SK-N-SH (cell line): ENCODE measurements around the gene SMPD4. TPM values are rescaled to one million over a fixed set of nuclear protein-coding genes. Genes with fewer than 3 reads are reported as not detected.
"Not testable (repeated sequence)": the region's sequence is repeated elsewhere in the genome, so short reads cannot be mapped to it uniquely, and the experiment has no call there.

Source experiments
- CTCF ChIA-PET: fragments of 300-600, 350-600 bp; formaldehyde crosslinking; extraction: SDS; loops from one replicate; lab custom pipeline; 2021; lab: Yijun Ruan, JAX
- POLR2A ChIA-PET: fragments of 350-600 bp; sonication (Branson Sonifier 250); formaldehyde crosslinking; extraction: SDS; loops from one replicate; lab custom pipeline; 2020; ENCODE audit warnings: antibody characterized with exemption, inconsistent platforms; lab: Yijun Ruan, JAX
- DNase-seq: peaks from one replicate; pipeline ENCODE4 v3.0.0; 2012
- H2AFZ ChIP-seq: fragments of 200-600 bp; sonication (generic); 2 replicates; pipeline ENCODE4 v1.8.1; 2016; ENCODE audit warnings: antibody characterized with exemption, mild to moderate bottlenecking, low read depth
- H3F3A ChIP-seq: fragments of 200-600 bp; sonication (generic); replicated peaks from 2 replicates; pipeline ENCODE3; 2016; ENCODE audit warnings: antibody characterized with exemption, mild to moderate bottlenecking; ENCODE audit not compliant: insufficient read depth
- H3K27ac ChIP-seq, 2 experiments: fragments of 200-500 bp in 1 of 2; fragments of 200-600 bp in 1 of 2; sonication (Bioruptor generic) in 1 of 2; sonication (generic), shearing (Covaris generic) in 1 of 2; 2 replicates each; pipeline versions ENCODE4 v1.5.1 to v1.6.1; 2014 to 2016; ENCODE audit warnings: low read depth in 2 of 2, inconsistent platforms in 1 of 2, low read length in 1 of 2, mild to moderate bottlenecking in 1 of 2, mixed read lengths in 1 of 2
- H3K27me3 ChIP-seq: fragments of 200-600 bp; sonication (generic), shearing (Covaris generic); 2 replicates; pipeline ENCODE4 v1.6.1; 2016; ENCODE audit warnings: mixed run types; ENCODE audit not compliant: insufficient read depth
- H3K36me3 ChIP-seq, 2 experiments: fragments of 200-500 bp in 1 of 2; fragments of 200-600 bp in 1 of 2; sonication (Bioruptor generic) in 1 of 2; sonication (generic) in 1 of 2; replicated peaks in 1 of 2; 2 replicates each; pipeline versions ENCODE3 to v1.5.1; 2014 to 2016; ENCODE audit warnings: low read length in 1 of 2, mild to moderate bottlenecking in 1 of 2; ENCODE audit not compliant: insufficient read depth in 2 of 2, control insufficient read depth in 1 of 2
- H3K4me1 ChIP-seq, 2 experiments: fragments of 200-500 bp in 1 of 2; fragments of 200-600 bp in 1 of 2; sonication (Bioruptor generic) in 1 of 2; sonication (generic), shearing (Covaris generic) in 1 of 2; 2 replicates each; pipeline versions ENCODE4 v1.5.1 to v1.6.1; 2014 to 2016; ENCODE audit warnings: low read depth in 1 of 2, low read length in 1 of 2, mixed run types in 1 of 2; ENCODE audit not compliant: insufficient read depth in 2 of 2, control insufficient read depth in 1 of 2
- H3K4me2 ChIP-seq: fragments of 200-600 bp; sonication (generic), shearing (Covaris generic); 2 replicates; pipeline ENCODE4 v1.6.1; 2017; ENCODE audit warnings: mixed run types
- H3K4me3 ChIP-seq, 2 experiments: fragments of 200-500 bp in 1 of 2; fragments of 200-600 bp in 1 of 2; sonication (Bioruptor generic) in 1 of 2; sonication (generic), shearing (Covaris generic) in 1 of 2; 2 replicates each; pipeline versions ENCODE4 v1.5.1 to v1.8.1; 2014 to 2016; ENCODE audit warnings: low read depth in 2 of 2, inconsistent platforms in 1 of 2, low read length in 1 of 2, mild to moderate bottlenecking in 1 of 2, mixed read lengths in 1 of 2, moderate library complexity in 1 of 2
- H3K79me2 ChIP-seq: fragments of 200-600 bp; sonication (generic); 2 replicates; pipeline ENCODE4 v1.8.1; 2017; ENCODE audit warnings: mild to moderate bottlenecking; ENCODE audit not compliant: insufficient read depth
- H3K9ac ChIP-seq: fragments of 200-600 bp; sonication (generic); 2 replicates; pipeline ENCODE4 v1.6.1; 2017; ENCODE audit warnings: mixed run types
- H3K9me2 ChIP-seq: fragments of 200-600 bp; sonication (generic); 2 replicates; pipeline ENCODE4 v1.6.1; 2017; ENCODE audit warnings: mixed run types
- H3K9me3 ChIP-seq: fragments of 200-600 bp; sonication (generic); 2 replicates; pipeline ENCODE4 v1.6.1; 2017; ENCODE audit warnings: mixed run types, mild to moderate bottlenecking, moderate library complexity
- H4K20me1 ChIP-seq: fragments of 200-600 bp; sonication (generic); 2 replicates; pipeline ENCODE4 v1.6.1; 2017; ENCODE audit warnings: mild to moderate bottlenecking, mixed run types; ENCODE audit not compliant: insufficient read depth
- WGBS: methylation state at CpG from one replicate; pipeline ENCODE4 v1.1.6; 2017; ENCODE audit warnings: low lambda C conversion rate; 5-methylcytosine and 5-hydroxymethylcytosine counted together
- polyA plus RNA-seq, 3 experiments: library from polyadenylated mRNA; depleted of rRNA; stranded (reverse); fragments of >200 nt; gene quantifications; 2 replicates each; pipeline ENCODE4 v1.2.3, GENCODE V29; 2012

SMPD4 gene
- polyA plus RNA-seq, 1 of the 3 experiments (the other 2 are of a cell fraction), result 43.0 TPM

DNA sequence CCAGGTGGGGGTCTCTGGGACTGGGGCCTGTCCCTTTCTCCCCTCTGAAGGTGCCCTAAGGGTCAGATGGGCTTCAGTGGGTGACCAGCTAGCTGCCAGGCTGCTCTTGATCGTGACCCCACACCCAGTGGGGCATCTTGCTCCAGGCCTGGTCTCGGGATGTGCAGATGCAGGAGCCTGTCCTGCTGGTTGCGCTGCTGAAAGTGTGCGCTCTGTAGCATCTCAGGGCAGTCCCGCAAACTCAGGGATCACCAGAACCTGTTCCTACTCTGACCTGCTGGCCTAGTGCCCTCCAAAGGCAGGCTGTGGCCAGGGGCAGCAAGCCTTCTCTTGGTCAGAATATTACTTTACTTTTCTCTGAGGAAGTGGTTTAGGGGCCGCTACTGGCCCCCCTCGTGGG is 40.9 kb downstream of the SMPD4 start:
- DNase-seq, H3K36me3 ChIP-seq, H3K9me3 ChIP-seq, POLR2A ChIA-PET, H2AFZ ChIP-seq, H3F3A ChIP-seq, H3K79me2 ChIP-seq, H4K20me1 ChIP-seq, H3K27ac ChIP-seq, H3K9me2 ChIP-seq, H3K27me3 ChIP-seq, H3K4me3 ChIP-seq, CTCF ChIA-PET, H3K9ac ChIP-seq, H3K4me2 ChIP-seq: not testable (repeated sequence)
- peaks cover 0 to 36% of the 10 kb centered on the region in 2 experiments; a peak in 1 of 4 replicates for H3K4me1 ChIP-seq
- no CpG with 5 or more reads among the region's 7 CpGs for WGBS

DNA sequence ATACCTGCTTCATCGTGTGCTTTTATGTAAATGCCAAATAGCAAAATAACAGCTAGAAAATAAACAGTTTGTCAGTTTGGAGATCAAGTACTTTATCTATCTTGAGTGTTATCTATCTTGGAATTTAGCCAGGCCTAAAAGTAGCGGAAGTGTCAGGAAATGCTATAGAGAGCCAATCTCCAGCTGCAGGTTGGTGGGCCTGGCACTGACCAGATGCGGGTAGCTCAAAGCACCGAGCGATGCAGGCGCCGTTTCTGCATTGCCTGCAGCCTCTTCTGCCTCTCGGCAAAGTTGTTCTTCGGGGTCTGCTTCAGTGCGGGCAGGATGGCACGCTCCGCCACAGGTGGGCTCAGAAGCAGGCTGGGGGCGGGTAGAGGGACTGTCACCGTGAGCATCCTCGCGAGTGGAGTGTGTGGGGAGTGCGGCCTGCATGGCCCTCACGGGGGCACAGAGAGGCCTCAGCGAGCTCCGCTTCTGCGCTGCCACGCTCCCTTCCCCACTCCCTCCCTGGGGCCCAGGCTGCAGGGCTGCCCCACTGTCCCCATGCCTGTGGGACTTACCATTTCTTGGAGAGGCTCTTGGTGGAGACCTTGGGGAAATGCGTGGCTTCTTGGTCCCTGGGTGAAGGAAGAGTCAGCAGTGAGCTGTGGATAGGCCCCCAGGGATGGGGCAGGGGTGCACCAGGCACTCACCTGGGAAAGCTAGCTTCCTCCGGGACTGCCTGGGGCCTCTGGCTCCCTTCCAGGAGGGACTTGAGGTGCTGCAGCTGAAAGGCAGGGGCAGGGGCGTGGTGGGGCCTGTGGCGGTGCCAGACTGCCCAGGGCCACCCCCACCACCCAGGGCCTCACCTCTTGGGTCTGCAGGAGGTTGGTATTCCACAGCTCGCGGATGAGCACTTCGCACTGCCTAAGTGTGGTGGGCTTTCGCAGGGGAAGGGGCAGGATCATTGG is 41.8 kb downstream of the SMPD4 start:
- CTCF ChIA-PET, result interaction anchor here (0.9 to 1.0 kb wide), 2 partner anchors 42 to 192 kb away, joined by 3 read pairs; partner anchors contain the start of genes MZT2B and SMPD4
- H3F3A ChIP-seq, H3K9me3 ChIP-seq, H4K20me1 ChIP-seq, H3K9ac ChIP-seq, H2AFZ ChIP-seq, H3K79me2 ChIP-seq, H3K9me2 ChIP-seq, POLR2A ChIA-PET, H3K36me3 ChIP-seq, H3K4me2 ChIP-seq, H3K27me3 ChIP-seq, H3K4me3 ChIP-seq: not testable (repeated sequence)
- WGBS, result 75% methylated on average over 19 of the region's 30 CpGs
- peak; percentile 66 for DNase-seq
- Histone ChIP-seq H3K4me1 (peaks cover 0 to 37% of the 10 kb centered on the region in 2 experiments; a peak in 1 of 4 replicates), H3K27ac (peak overlapping the region in 1 of 2 experiments; percentile 87; a peak in 2 of 4 replicates)

DNA sequence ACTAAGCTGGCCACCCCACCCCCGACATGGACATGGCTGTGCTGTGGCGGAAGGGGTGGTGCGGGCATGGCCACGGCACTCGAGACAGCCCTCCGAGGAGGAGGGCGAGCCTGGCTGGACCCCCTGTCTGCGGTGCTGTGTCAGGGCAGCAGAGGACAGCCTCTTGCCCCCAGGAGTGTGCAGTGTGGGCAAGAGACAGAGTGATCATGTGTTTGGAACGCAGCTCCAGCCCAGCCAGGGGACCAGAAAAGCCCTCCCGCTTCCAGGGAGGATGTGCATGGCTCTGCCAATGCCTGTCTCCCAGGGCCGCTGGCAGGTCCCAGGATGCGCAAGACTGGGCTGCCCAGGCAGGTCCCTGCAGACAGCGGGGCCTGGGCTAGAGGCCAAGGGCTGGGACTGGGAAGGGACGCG is 42.6 kb downstream of the SMPD4 start:
- H3F3A ChIP-seq, H3K9ac ChIP-seq, H4K20me1 ChIP-seq, DNase-seq, H2AFZ ChIP-seq, H3K36me3 ChIP-seq, H3K79me2 ChIP-seq, H3K9me3 ChIP-seq, H3K4me3 ChIP-seq, POLR2A ChIA-PET, H3K4me2 ChIP-seq, H3K27me3 ChIP-seq, H3K9me2 ChIP-seq: not testable (repeated sequence)
- WGBS, result 81% methylated on average over 9 of the region's 15 CpGs
- CTCF ChIA-PET, result interaction anchor here (0.9 kb wide), 1 partner anchor 43 kb away, joined by 3 read pairs; the partner anchor contains the start of genes MZT2B and SMPD4
- H3K4me1 ChIP-seq, result peaks cover 0 to 37% of the 10 kb centered on the region in 2 experiments; a peak in 1 of 4 replicates
- peak overlapping the region in 1 of 2 experiments; percentile 82; a peak in 2 of 4 replicates for H3K27ac ChIP-seq

DNA sequence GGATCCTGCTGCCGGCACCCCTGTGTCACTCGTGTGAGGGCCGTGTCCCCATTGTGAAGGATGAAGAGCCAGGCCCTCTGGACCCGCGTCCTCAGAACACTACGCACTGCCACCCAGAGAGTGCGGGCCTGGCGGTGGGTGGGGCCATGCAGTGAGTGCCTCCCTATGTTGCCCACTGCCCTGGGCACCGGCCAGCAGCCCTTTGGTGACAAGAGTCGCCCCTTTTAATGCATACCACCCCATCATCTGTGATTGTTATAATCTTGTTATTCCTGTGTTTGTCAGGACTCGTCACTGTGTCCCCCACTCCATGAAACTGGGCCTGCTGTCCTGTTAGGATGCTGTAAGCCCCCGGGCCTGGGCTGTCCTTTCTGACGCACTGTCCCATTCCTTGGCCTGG is 43.1 kb downstream of the SMPD4 start:
- H3F3A ChIP-seq, H3K9me3 ChIP-seq, H3K79me2 ChIP-seq, CTCF ChIA-PET, H3K9ac ChIP-seq, H2AFZ ChIP-seq, H3K9me2 ChIP-seq, POLR2A ChIA-PET, H3K4me3 ChIP-seq, H3K4me2 ChIP-seq, H3K36me3 ChIP-seq, DNase-seq, H4K20me1 ChIP-seq, H3K27me3 ChIP-seq: not testable (repeated sequence)
- Histone ChIP-seq H3K27ac (peak overlapping the region in 1 of 2 experiments; percentile 82; a peak in 2 of 4 replicates), H3K4me1 (peaks cover 0 to 34% of the 10 kb centered on the region in 2 experiments; a peak in 1 of 4 replicates)
- 94% methylated on average over 3 of the region's 13 CpGs for whole genome bisulfite sequencing

DNA sequence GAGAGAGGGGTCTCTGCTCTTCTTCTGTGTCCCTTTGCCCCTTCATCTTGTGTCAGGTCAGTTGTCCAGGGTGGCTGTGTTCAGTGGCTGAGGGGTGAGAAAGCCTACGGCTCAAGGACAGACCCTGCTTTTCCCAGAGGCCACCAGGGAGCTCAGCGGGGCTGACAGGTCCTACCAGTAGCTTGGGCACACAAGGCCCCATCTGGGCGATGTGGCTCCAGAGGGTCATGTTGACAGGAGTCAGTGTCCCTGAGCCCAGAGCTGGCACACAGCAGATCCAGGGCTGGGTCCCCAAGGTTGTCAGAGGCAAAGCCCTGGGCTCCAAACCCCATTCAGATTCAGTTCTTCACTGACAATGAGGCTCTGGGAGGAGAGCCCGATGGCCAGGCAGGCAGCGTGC is 44.3 kb downstream of the SMPD4 start:
- H3K9me2 ChIP-seq, result not testable (repeated sequence)

DNA sequence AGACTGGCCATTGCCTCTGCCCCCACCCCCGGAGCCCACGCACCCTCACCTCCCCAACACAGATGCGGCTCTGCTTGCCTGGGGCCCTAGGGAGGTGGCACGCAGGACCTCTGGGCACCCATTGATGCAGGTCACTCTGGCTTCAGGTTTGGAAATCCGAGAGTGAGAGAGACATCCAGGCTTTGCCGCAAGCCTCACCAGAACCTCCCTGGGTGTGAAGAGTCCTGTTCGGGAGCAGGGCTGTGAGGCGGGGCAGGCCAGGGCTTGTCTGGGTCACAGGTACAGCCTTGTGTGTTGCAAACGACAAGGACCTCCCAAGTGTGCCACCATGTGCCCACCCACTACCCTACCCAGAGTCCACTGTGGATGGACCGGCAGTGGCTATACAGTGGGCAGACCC is 44.9 kb downstream of the SMPD4 start:
- H3K9me2 ChIP-seq, H3K36me3 ChIP-seq, H3K4me3 ChIP-seq, H3K27me3 ChIP-seq, H3K9me3 ChIP-seq, CTCF ChIA-PET, H3K27ac ChIP-seq, POLR2A ChIA-PET, H3K4me2 ChIP-seq, H3K79me2 ChIP-seq, H2AFZ ChIP-seq, H3F3A ChIP-seq, H3K9ac ChIP-seq, DNase-seq, H4K20me1 ChIP-seq: not testable (repeated sequence)
- peaks cover 0 to 29% of the 10 kb centered on the region in 2 experiments; a peak in 1 of 4 replicates for H3K4me1 ChIP-seq
- no CpG with 5 or more reads among the region's 10 CpGs for WGBS

More for the DNA sequence above, 44.3 kb downstream of the SMPD4 start:
- H3K4me3 ChIP-seq, POLR2A ChIA-PET, H3F3A ChIP-seq, H3K9ac ChIP-seq, H3K4me2 ChIP-seq, H3K79me2 ChIP-seq, H3K9me3 ChIP-seq, H3K36me3 ChIP-seq, H4K20me1 ChIP-seq, H3K27me3 ChIP-seq, DNase-seq, H2AFZ ChIP-seq, H3K27ac ChIP-seq: not testable (repeated sequence)
- CTCF ChIA-PET, result interaction anchor here (0.7 kb wide), 1 partner anchor 198 kb away, joined by 3 read pairs; no protein-coding TSS in a partner anchor
- peaks cover 0 to 29% of the 10 kb centered on the region in 2 experiments; a peak in 1 of 4 replicates for H3K4me1 ChIP-seq
- WGBS, result 80% methylated on average over 2 of the region's 5 CpGs
